Measurements from ENCODE around the gene NDFIP2.

The NDFIP2 gene

GRCh38 chr13:79448413-79448812 is 32.5 kb upstream of the NDFIP2 start:
- TF ChIP-seq GABPA (IDR thresholded peaks at IDR 0.05; ENCODE audit: low read depth), result no peak
- TF ChIP-seq POLR2AphosphoS5 (IDR thresholded peaks at IDR 0.05; ENCODE audit: low read depth), result no peak
- TF ChIP-seq, protein P1, sequence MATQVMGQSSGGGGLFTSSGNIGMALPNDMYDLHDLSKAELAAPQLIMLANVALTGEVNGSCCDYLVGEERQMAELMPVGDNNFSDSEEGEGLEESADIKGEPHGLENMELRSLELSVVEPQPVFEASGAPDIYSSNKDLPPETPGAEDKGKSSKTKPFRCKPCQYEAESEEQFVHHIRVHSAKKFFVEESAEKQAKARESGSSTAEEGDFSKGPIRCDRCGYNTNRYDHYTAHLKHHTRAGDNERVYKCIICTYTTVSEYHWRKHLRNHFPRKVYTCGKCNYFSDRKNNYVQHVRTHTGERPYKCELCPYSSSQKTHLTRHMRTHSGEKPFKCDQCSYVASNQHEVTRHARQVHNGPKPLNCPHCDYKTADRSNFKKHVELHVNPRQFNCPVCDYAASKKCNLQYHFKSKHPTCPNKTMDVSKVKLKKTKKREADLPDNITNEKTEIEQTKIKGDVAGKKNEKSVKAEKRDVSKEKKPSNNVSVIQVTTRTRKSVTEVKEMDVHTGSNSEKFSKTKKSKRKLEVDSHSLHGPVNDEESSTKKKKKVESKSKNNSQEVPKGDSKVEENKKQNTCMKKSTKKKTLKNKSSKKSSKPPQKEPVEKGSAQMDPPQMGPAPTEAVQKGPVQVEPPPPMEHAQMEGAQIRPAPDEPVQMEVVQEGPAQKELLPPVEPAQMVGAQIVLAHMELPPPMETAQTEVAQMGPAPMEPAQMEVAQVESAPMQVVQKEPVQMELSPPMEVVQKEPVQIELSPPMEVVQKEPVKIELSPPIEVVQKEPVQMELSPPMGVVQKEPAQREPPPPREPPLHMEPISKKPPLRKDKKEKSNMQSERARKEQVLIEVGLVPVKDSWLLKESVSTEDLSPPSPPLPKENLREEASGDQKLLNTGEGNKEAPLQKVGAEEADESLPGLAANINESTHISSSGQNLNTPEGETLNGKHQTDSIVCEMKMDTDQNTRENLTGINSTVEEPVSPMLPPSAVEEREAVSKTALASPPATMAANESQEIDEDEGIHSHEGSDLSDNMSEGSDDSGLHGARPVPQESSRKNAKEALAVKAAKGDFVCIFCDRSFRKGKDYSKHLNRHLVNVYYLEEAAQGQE (IDR thresholded peaks at IDR 0.05; ENCODE audit: insufficient replicate concordance, low read depth), result no peak
- TF ChIP-seq CTCF (IDR thresholded peaks at IDR 0.05; ENCODE audit: insufficient read depth, low read length), result no peak
- TF ChIP-seq SPI1 (IDR thresholded peaks at IDR 0.05; ENCODE audit: borderline replicate concordance, low read depth), result peak; percentile 86
- Histone ChIP-seq H3K27ac (replicated peaks) (no peak overlapping the region), H3K4me3 (replicated peaks; ENCODE audit: insufficient read depth, low read length) (no peak overlapping the region), H3K27me3 (ENCODE audit: insufficient read depth, poor library complexity, severe bottlenecking) (no peaks in the 10 kb centered on the region)
- DNase-seq (ENCODE audit: low read depth in 1 of 2, low spot score in 1 of 2), result peak; percentile 26 to 31

DNA sequence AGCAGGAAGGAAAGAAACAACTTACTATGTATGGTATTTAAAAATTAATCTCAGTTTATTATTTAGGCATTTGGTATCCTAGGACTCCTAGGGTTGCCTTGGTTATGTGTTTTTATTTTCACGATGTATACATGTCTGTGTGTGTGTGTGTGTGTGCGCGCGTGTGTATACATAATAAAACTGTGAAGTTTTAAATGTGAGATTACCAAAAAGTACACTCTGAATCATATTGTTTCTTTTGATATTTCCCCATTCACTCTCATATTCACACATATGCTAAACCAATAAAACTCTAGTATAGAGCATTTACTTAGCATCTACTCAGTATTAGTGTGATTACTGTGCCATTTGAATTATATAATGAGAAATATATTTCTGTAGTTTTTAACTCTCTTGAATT is 30.8 kb upstream of the NDFIP2 start:
- no peak overlapping the region for H3K27ac ChIP-seq (replicated peaks)
- no peaks in the 10 kb centered on the region for H3K27me3 ChIP-seq (ENCODE audit: insufficient read depth, poor library complexity, severe bottlenecking)
- no peak for DNase-seq (ENCODE audit: low read depth in 1 of 2, low spot score in 1 of 2)
- no peak overlapping the region for H3K4me3 ChIP-seq (replicated peaks; ENCODE audit: insufficient read depth, low read length)
- TF ChIP-seq GABPA (IDR thresholded peaks at IDR 0.05; ENCODE audit: low read depth) (no peak), SPI1 (IDR thresholded peaks at IDR 0.05; ENCODE audit: borderline replicate concordance, low read depth) (no peak), CTCF (IDR thresholded peaks at IDR 0.05; ENCODE audit: insufficient read depth, low read length) (no peak), POLR2AphosphoS5 (IDR thresholded peaks at IDR 0.05; ENCODE audit: low read depth) (no peak)
- TF ChIP-seq, protein P1 (IDR thresholded peaks at IDR 0.05; ENCODE audit: insufficient replicate concordance, low read depth), result no peak

- TF ChIP-seq CTCF (IDR thresholded peaks at IDR 0.05; ENCODE audit: insufficient read depth, low read length) (no peak), POLR2AphosphoS5 (IDR thresholded peaks at IDR 0.05; ENCODE audit: low read depth) (no peak), SPI1 (IDR thresholded peaks at IDR 0.05; ENCODE audit: borderline replicate concordance, low read depth) (peak; percentile 66; the same call in 1 of the 2 replicates)
- Histone ChIP-seq H3K27me3 (ENCODE audit: insufficient read depth, poor library complexity, severe bottlenecking) (no peaks in the 10 kb centered on the region), H3K27ac (replicated peaks) (no peak overlapping the region; the same call in none of the 2 replicates), H3K4me3 (replicated peaks; ENCODE audit: insufficient read depth, low read length) (no peak overlapping the region)
- peak; percentile 72 to 91 for DNase-seq (ENCODE audit: low read depth in 1 of 2, low spot score in 1 of 2)
Measured at GRCh38 chr13:79451500-79451962, 29.4 kb upstream of the NDFIP2 start.

Data from HL-60 (cell line).